Body of pancreas (tissue), 4 donors: ENCODE measurements around the gene ZNF106. TPM values are rescaled to one million over a fixed set of nuclear protein-coding genes. Genes with fewer than 3 reads are reported as not detected.
A peak's percentile ranks its signal among the peaks of the same experiment; 100 is the strongest.

Experiments used
- ATAC-seq: fragments of 150-250 bp; one replicate; pipeline ENCODE4 v1.9.1; 2016
- DNase-seq, 4 donors: peaks; one replicate each; pipeline ENCODE4 v3.0.0-alpha.2; 2019
- H3K27ac ChIP-seq, 4 donors: fragments of 200-600 bp; sonication (generic); 1 replicate in 3 of 4; 2 replicates in 1 of 4; pipeline versions ENCODE4 v1.5.1 to v1.6.1; 2016 to 2019; ENCODE audit warnings: mild to moderate bottlenecking in 1 of 4, mixed read lengths in 1 of 4, moderate library complexity in 1 of 4
- H3K27me3 ChIP-seq, 2 donors: fragments of 200-600 bp; sonication (generic); one replicate each; pipeline ENCODE4 v1.6.0; 2016; ENCODE audit warnings: mild to moderate bottlenecking in 1 of 2
- H3K36me3 ChIP-seq, 2 donors: fragments of 200-600 bp; sonication (generic); replicated peaks in 1 of 2; 2 replicates each; pipeline ENCODE4 v1.5.1; 2016; ENCODE audit warnings: low read depth in 2 of 2; ENCODE audit not compliant: insufficient read depth in 1 of 2
- H3K4me1 ChIP-seq: fragments of 200-600 bp; sonication (generic); one replicate; pipeline ENCODE4 v1.6.0; 2016
- H3K4me3 ChIP-seq, 2 donors: fragments of 200-600 bp; sonication (generic); 1 replicate in 1 of 2; 2 replicates in 1 of 2; pipeline ENCODE4 v1.5.1; 2016 to 2019
- H3K9me3 ChIP-seq, 3 donors: fragments of 200-600 bp; sonication (generic); 1 replicate in 2 of 3; 2 replicates in 1 of 3; pipeline ENCODE4 v1.5.1; 2016
- POLR2A ChIP-seq, 3 donors: fragments of 450-650 bp; IDR thresholded peaks; one replicate each; pipeline ENCODE4 v1.6.1; 2016; ENCODE audit warnings: antibody characterized with exemption in 3 of 3, mild to moderate bottlenecking in 2 of 3
- WGBS, 2 donors: methylation state at CpG; one replicate each; pipeline ENCODE4 v1.1.5; 2017; 5-methylcytosine and 5-hydroxymethylcytosine counted together
- intact Hi-C: fragments of 100-400 bp; cut with DNase I; formaldehyde crosslinking; loops from one replicate; pipeline ENCODE4 v1.15.1; 2023
- total RNA-seq, 2 donors: library from RNA; depleted of rRNA; stranded (reverse); fragments of >200 nt; gene quantifications; one replicate each; pipeline ENCODE4 v1.1.0, GENCODE V29; 2016
- TF ChIP-seq, protein P1 (sequence below), 7 experiments: fragments of 450-650 bp in 4 of 7; fragments of 200-600 bp in 3 of 7; sonication (generic) in 3 of 7; IDR thresholded peaks; one replicate each; pipeline ENCODE4 v1.5.1; 2016 to 2019; ENCODE audit warnings: antibody characterized with exemption in 7 of 7

ZNF106 gene
- total RNA-seq, 2 donors from 2014 or later = 28.0 to 37.6 TPM

DNA sequence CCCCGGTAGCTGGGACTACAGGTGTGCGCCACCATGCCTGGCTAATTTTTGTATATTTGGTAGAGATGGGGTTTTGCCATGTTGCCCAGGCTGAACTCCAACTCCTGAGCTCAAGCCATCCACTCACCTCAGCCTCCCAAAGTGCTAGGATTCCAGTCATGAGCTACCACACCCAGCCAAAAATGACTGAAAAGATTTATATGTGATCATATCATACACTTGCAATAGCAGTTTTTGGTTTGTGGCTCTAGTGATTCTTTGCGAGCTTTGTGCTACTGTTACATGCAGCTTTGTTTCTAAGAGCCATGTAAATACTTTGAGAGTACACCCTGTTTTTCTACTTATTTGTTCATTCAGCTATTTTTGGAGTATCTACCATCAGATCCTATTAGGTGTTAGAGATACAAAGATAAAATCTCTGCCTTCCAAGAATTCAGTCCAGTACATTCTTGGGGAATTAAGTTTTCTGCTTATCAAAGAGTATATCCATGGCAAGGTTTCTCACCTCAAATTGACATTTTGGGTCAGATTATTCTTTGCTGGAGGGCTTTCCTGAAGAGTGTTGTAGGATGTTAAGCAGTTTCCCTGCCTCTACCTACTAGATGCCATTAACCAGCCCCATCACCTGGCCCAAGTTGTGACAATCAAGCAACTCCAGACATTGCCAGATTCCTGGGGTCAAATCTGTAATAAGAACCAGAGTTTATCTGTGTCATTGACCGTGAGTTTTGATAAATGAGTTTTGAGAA is 19.5 kb upstream of the ZNF106 start:
- intact Hi-C loops = no loop called here
- Histone ChIP-seq H3K9me3 (no peaks in the 10 kb centered on the region), H3K27ac (peak overlapping the region in 1 of 4 donors; percentile 42), H3K4me1 (peaks cover 10% of the 10 kb centered on the region), H3K36me3 (peaks cover 0 to 9% of the 10 kb centered on the region in 2 donors), H3K4me3 (no peak overlapping the region), H3K27me3 (no peaks in the 10 kb centered on the region)
- ATAC-seq (no peak), DNase-seq (no peak)
- TF ChIP-seq, protein P1, sequence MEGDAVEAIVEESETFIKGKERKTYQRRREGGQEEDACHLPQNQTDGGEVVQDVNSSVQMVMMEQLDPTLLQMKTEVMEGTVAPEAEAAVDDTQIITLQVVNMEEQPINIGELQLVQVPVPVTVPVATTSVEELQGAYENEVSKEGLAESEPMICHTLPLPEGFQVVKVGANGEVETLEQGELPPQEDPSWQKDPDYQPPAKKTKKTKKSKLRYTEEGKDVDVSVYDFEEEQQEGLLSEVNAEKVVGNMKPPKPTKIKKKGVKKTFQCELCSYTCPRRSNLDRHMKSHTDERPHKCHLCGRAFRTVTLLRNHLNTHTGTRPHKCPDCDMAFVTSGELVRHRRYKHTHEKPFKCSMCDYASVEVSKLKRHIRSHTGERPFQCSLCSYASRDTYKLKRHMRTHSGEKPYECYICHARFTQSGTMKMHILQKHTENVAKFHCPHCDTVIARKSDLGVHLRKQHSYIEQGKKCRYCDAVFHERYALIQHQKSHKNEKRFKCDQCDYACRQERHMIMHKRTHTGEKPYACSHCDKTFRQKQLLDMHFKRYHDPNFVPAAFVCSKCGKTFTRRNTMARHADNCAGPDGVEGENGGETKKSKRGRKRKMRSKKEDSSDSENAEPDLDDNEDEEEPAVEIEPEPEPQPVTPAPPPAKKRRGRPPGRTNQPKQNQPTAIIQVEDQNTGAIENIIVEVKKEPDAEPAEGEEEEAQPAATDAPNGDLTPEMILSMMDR (IDR thresholded peaks at IDR 0.05) = no peak
- TF ChIP-seq POLR2A (IDR thresholded peaks at IDR 0.05) = no peak
- WGBS, 2 donors = 74 to 88% methylated on average over 4 of the region's 4 CpGs

DNA sequence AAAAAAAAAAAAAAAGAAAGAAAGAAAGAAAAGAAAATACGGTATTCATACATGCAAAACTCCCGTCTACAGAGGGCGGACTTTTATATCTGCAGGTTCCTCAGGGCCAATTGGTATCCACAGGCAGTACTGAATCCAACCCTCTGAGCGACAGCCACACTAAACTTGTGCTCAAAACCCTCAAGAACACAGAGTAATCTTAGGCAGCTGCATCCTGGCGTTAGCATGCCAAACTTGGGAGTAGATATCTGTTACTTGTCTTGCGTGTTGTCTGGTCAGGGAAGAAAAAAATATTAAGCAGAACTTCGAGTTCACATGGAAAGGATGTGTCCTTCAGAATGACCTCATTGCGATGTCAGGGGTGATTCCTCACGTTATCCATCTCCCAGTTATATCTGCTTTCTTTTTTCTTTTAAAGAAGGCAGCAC is 17.3 kb upstream of the ZNF106 start:
- Histone ChIP-seq H3K9me3 (no peaks in the 10 kb centered on the region), H3K27me3 (no peaks in the 10 kb centered on the region), H3K27ac (no peak overlapping the region), H3K4me1 (peaks cover 10% of the 10 kb centered on the region), H3K36me3 (no peaks in the 10 kb centered on the region), H3K4me3 (no peak overlapping the region)
- peak; percentile 18 for ATAC-seq
- no peak for DNase-seq
- TF ChIP-seq, protein P1 (IDR thresholded peaks at IDR 0.05) = no peak
- no peak for TF ChIP-seq POLR2A (IDR thresholded peaks at IDR 0.05)
- intact Hi-C loops = no loop called here
- WGBS, 2 donors = 58 to 69% methylated on average over 9 of the region's 9 CpGs

DNA sequence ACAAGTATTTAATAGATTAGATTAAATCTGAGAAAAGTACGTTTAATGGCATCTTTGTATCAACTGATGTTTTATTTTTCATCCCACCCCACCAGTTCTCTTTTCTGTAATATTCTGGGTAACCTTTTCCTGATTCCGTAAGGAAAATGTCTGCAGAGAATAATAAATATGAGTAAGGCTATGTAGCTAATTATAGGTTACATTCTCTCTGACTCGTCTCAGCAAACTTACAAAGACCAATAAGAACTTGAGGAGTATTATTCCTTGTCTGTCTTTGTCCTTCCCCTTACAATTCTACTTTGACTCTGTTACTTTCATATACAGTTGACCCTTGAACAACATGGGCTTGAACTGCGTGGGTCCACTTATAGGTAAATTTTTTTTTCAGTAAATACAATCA is 16.6 kb upstream of the ZNF106 start:
- Histone ChIP-seq H3K4me1 (peaks cover 10% of the 10 kb centered on the region), H3K4me3 (no peak overlapping the region), H3K27me3 (no peaks in the 10 kb centered on the region), H3K27ac (no peak overlapping the region), H3K9me3 (no peaks in the 10 kb centered on the region), H3K36me3 (no peaks in the 10 kb centered on the region)
- TF ChIP-seq, protein P1 (IDR thresholded peaks at IDR 0.05) = no peak
- no peak for TF ChIP-seq POLR2A (IDR thresholded peaks at IDR 0.05)
- ATAC-seq = no peak
- DNase-seq = no peak
- intact Hi-C loops = no loop called here
- WGBS, 2 donors = 74 to 80% methylated on average over 4 of the region's 4 CpGs

DNA sequence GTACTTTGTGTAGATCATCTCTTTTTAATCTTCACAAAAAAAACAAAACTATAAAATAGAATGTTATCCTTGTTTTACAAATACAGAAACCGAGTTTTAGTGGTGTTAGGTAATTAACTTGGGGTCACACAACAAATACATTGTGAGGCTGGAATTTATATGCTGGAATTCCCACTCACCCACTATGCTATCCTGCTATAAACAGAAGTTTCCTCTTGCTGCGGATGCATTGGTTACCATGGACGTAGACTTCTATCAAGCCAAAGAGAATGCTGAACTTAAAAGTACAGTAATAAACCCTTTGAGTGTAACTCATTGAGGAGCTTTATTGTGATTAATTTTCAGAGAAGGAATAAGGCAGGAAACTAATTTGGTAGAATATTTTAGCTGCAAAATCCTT is 13.7 kb upstream of the ZNF106 start:
- Histone ChIP-seq H3K36me3 (no peaks in the 10 kb centered on the region), H3K27me3 (no peaks in the 10 kb centered on the region), H3K9me3 (no peaks in the 10 kb centered on the region), H3K27ac (no peak overlapping the region), H3K4me1 (peaks cover 10% of the 10 kb centered on the region), H3K4me3 (no peak overlapping the region)
- TF ChIP-seq POLR2A (IDR thresholded peaks at IDR 0.05) = no peak
- TF ChIP-seq, protein P1 (IDR thresholded peaks at IDR 0.05) = no peak
- intact Hi-C loops = no loop called here
- WGBS, 2 donors = 68 to 79% methylated on average over 3 of the region's 3 CpGs
- no peak for ATAC-seq
- no peak for DNase-seq

DNA sequence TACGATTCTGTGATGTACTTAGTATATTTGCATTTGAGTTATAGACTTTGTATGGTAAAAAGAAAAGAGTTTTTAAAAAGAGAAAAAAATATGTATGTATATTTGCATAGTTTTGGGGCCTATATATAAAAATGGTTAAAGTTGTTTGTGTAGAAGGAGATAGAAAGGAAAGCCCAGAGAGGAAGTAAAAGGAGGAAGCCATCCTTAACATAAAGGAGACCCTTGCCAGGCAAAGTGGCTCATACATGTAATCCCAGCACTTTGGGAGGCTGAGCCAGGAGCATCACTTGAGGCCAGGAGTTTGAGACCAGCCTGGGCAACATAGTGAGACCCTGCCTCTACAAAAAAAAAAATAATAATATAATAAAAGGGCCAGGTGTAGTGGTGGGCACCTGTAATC is 12.9 kb upstream of the ZNF106 start:
- no peaks in the 10 kb centered on the region for H3K9me3 ChIP-seq
- no peak for ATAC-seq
- WGBS, 2 donors = 57 to 67% methylated on average over 1 of the region's 1 CpG
- intact Hi-C loops = no loop called here
- H3K4me1 ChIP-seq = peaks cover 14% of the 10 kb centered on the region
- no peak overlapping the region for H3K4me3 ChIP-seq
- no peak for DNase-seq
- no peaks in the 10 kb centered on the region for H3K36me3 ChIP-seq
- H3K27ac ChIP-seq = no peak overlapping the region
- TF ChIP-seq, protein P1 (IDR thresholded peaks at IDR 0.05) = no peak
- no peak for TF ChIP-seq POLR2A (IDR thresholded peaks at IDR 0.05)
- H3K27me3 ChIP-seq = no peaks in the 10 kb centered on the region
